Measurements from ENCODE around the gene GRB7.
"Not testable (repeated sequence)": the region's sequence is repeated elsewhere in the genome, so short reads cannot be mapped to it uniquely, and the experiment has no call there.

GRB7 gene

DNA sequence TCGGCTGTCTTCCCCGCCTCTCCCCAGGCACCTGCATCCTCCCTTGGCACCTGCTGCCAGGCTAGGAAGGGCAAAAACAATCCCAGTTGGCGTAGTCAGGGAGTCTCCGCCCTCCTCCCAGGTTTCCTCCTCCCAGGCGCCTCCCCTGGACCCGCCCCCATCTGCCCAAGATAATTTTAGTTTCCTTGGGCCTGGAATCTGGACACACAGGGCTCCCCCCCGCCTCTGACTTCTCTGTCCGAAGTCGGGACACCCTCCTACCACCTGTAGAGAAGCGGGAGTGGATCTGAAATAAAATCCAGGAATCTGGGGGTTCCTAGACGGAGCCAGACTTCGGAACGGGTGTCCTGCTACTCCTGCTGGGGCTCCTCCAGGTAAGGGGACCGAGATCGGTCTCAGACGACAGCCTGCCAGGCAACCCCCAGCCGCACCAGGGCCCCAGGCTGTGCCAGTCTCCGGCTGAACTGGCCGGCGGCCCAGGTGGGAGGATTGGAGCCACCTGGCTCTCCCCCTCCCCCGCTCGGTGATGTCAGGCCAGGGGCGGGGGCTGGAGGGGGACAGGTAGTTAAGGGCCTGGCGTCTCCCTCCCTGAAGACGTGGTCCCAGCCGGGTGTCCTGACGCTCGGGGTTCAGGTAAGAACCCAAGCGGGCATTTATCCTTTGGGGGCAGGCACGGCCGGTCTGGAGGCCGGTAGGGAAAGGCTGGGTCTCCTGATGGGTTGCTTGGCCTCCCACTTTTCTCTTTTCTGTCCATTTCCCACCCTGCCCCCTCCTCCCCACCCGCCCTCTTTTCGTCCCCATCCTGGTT, at the start of gene GRB7:
TSS of gene GRB7 (plus strand) at position 179 of the 808 bp plus-strand sequence. CDS start 4,364 bp downstream, outside the sequence.
- FAIRE-seq: no peak
- no peak for DNase-seq (ENCODE audit: low spot score)

DNA sequence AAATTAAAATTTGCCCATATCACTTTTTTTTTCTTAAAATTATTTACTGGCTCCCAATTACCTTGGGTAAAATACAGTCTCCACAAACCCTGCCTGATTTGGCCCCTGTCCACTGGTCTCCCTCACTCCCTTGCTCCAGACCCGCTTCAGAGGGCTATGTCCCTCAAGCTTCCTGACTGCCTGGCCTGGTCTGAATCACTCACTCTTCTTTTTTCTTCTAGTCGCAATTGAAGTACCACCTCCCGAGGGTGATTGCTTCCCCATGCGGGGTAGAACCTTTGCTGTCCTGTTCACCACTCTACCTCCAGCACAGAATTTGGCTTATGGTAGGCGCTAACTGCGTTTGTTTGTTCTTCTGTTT, 49.3 kb upstream of the GRB7 start:
- FAIRE-seq (no peak), DNase-seq (ENCODE audit: low spot score) (no peak)

DNA sequence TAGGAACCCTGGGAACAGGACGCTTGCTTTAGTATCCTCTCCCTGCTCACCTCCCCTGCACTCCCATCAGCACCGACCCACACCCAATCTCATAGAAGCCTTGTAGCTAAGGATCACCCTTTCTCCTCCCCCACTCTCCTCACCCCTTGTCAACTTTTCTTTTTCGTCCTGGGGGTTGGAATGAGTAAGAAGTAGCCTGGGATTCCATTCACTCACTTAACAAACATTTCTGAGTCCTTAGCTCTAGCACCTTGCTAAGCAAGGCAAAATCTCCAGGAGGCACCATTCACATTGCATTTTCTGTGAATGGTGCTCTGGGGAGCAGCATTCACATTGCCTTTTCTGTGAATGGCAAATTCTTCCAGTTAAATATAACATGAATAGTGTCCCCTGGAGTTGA, 48.8 kb upstream of the GRB7 start:
- FAIRE-seq (no peak), DNase-seq (ENCODE audit: low spot score) (no peak)

DNA sequence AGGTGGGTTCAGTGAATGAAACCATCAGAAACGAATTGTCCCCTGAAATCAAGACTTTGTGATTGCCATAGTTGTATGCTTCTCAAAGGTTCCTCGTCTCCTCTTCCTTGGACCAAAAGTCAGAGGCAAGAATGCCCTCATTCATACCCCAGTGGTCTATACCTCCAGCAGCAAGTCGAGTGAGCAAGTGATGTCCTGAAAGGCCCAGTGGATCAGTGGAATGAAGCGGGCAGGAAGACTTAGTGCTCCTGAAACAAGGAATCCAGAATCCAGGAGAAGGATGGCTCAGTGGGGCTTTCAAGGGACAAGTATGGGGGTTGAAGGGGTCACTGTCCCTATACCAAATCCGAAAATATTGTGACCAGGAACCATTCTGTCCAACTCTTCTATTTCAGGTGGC, 43.1 kb upstream of the GRB7 start:
- FAIRE-seq (no peak), DNase-seq (ENCODE audit: low spot score) (no peak)

DNA sequence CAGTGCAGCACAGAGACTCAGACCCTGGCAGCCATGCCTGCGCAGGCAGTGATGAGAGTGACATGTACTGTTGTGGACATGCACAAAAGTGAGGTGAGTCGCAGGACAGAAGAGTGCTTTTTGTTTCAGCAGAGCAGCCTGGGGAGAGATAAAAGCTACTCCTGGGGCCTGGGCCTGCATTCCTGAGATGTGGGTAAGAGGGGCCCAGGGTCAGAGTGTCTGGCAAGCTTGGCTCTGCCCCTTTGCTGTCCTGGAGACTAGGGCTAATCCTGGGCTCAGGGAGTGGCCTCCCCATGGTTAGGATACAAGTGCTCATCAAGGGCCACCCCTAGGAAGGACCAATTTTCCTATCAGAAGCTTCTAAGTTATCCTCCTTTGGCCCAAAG, 42.7 kb upstream of the GRB7 start:
- FAIRE-seq (no peak), DNase-seq (ENCODE audit: low spot score) (peak; percentile 22)

DNA sequence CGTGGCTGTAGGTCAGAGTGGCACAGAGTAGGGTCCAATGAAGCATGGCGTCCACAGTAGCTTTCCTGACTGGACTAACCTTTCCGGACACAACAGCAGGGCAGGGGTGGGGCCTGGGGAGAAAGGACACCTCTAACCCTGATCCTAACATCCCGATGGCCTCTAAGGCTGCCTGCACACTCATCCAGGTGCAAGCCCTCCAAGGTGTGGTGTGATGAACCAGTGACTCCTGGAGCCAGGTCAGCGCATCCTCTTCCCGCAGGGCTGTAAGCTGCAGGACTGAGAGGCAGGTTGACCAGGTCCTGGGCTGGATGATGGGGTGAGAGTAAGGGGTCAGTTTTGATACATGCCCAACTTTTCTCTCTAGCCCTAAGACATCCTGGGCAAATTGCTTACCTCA, 41.0 kb upstream of the GRB7 start:
- DNase-seq (ENCODE audit: low spot score) (no peak), FAIRE-seq (no peak)

DNA sequence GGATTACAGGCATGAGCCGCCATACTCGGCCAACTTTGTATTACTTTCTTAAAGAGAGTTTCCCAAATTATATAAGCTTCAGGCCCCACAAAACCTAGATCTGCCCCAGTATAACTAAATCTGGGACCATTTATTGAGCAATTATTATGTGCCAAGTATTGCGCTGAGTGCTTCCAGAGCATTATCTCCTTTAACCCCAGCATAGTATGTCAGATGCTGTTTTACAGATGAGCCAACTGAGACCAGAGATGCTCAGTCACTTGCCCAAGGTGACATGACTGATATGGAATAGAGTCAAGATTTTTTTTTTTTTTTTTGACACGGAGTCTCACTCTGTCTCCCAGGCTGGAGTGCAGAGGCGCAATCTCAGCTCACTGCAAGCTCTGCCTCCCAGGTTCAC, 39.8 kb upstream of the GRB7 start:
- FAIRE-seq: no peak
- no peak for DNase-seq (ENCODE audit: low spot score)

DNA sequence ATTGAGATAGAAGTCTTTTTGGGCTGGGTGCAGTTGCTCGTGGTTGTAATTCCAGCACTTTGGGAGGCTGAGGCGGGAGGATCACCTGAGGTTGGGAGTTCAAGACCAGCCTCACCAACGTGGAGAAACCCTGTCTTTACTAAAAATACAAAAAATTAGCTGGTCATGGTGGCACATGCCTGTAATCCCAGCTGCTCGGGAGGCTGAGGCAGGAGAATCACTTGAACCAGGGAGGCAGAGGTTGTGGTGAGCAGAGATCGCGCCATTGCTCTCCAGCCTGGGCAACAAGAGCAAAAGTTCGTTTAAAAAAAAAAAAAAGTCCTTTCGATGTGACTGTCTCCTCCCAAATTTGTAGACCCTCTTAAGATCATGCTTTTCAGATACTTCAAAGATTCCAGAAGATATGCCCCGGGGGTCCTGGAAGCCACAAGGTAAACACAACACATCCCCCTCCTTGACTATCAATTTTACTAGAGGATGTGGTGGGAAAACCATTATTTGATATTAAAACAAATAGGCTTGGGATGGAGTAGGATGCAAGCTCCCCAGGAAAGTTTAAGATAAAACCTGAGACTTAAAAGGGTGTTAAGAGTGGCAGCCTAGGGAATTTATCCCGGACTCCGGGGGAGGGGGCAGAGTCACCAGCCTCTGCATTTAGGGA, 38.5 kb upstream of the GRB7 start:
- DNase-seq (ENCODE audit: low spot score); FAIRE-seq: not testable (repeated sequence)

DNA sequence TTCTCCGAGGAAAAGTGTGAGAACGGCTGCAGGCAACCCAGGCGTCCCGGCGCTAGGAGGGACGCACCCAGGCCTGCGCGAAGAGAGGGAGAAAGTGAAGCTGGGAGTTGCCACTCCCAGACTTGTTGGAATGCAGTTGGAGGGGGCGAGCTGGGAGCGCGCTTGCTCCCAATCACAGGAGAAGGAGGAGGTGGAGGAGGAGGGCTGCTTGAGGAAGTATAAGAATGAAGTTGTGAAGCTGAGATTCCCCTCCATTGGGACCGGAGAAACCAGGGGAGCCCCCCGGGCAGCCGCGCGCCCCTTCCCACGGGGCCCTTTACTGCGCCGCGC, 38.0 kb upstream of the GRB7 start, which contains the start of gene ERBB2:
TSS of gene ERBB2 (plus strand) at position 247 of the 330 bp plus-strand sequence. CDS start 175 bp downstream, outside the sequence.
- DNase-seq (ENCODE audit: low spot score) (peak; percentile 49), FAIRE-seq (peak; percentile 58)

DNA sequence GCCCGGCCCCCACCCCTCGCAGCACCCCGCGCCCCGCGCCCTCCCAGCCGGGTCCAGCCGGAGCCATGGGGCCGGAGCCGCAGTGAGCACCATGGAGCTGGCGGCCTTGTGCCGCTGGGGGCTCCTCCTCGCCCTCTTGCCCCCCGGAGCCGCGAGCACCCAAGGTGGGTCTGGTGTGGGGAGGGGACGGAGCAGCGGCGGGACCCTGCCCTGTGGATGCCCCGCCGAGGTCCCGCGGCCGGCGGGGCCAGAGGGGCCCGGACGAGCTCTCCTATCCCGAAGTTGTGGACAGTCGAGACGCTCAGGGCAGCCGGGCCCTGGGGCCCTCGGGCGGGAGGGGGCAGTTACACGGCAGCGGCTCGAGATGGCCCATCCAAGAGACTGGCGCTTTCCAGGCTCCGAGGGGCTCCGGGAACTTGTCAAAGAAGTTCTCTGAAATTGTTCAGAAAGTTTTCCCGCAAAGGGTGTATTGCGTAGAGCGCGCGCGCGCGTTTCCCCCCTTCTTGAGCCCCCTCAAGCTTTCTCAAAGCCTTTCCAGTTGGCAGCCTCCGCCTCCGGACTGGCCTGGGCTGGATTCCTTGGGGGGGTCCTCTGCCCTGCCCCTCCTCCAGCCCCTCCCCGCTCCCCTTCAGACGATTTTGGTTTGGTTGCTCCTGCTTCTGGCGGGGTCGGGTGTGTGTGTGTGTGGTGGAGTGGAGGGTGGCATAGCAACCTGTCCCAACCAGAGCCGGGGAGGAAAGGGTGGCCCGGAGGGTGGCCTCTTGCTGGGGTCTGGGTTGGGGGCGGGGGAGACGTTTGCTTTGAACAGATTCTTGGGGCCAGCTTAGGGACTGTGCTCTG, 37.4 kb upstream of the GRB7 start:
- no peak for FAIRE-seq

DNA sequence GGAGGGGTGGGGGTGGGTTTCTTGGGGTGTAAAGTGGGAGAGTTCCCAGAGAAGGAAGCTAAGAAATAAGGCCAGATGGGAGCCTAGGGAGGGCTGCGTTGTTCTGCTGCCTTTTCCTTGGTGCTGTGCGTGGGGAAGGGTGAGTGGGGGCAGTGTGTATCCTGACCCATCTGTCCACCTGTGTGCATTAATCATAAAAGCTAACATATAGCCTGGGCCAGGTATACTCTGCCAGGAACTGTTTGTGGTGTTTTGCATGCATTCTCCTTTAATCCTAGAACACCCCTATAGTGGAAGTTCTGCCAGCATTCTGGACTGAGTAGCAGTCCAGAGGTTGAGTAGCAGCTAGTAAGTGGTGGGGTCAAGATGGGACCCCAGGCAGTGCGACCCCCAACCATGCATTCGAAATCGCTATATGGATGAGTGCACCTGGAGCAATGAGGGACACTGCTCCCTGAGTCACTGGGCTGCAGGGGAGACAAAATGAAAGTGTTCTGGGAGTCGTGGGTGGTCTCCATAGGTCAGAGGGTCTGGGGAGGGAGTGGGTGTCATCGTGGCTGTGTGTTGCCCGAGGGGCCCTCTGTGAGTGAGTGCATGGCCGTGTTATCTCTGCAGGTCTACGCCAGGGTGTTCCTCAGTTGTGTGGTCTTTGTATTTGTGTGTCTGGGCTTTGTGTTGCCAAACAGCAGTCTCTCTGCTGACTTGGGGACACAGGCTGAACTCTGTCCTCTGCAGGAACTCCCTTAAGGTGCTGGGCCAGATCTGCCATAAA, 36.5 kb upstream of the GRB7 start:
- no peak for DNase-seq (ENCODE audit: low spot score)
- no peak for FAIRE-seq

More for the DNA sequence above, 37.4 kb upstream of the GRB7 start:
- no peak for DNase-seq (ENCODE audit: low spot score)

DNA sequence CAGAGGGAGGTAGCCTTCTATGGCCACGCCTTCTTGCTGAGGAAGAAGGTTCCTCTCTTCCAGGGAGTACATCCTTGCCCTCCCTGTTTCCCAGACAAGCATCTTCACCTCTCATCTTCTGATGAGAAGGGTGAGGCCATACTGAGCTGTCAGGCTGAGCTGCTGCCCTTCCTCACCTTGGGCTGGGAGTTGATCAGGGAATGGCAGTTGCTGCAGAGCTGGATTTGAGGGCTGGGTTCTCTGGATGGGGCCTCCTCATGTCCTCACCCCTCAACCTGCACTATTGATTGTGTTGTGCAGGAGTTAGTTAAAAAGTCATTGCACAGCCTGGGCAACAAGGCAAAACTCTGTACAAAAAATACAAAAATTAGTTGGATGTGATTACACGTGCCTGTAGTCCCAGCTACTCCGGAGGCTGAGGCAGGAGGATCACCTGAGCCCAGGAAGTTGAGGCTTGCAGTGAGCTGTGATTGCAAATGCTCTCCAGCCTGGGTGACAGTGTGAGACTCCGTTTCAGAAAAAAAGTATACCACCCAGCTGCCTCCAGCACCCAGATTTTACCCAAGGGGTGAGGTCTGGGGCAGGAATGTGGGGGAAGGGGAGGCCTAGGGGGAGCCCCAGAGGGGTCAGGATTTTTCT, 35.8 kb upstream of the GRB7 start:
- no peak for DNase-seq (ENCODE audit: low spot score)
- no peak for FAIRE-seq

DNA sequence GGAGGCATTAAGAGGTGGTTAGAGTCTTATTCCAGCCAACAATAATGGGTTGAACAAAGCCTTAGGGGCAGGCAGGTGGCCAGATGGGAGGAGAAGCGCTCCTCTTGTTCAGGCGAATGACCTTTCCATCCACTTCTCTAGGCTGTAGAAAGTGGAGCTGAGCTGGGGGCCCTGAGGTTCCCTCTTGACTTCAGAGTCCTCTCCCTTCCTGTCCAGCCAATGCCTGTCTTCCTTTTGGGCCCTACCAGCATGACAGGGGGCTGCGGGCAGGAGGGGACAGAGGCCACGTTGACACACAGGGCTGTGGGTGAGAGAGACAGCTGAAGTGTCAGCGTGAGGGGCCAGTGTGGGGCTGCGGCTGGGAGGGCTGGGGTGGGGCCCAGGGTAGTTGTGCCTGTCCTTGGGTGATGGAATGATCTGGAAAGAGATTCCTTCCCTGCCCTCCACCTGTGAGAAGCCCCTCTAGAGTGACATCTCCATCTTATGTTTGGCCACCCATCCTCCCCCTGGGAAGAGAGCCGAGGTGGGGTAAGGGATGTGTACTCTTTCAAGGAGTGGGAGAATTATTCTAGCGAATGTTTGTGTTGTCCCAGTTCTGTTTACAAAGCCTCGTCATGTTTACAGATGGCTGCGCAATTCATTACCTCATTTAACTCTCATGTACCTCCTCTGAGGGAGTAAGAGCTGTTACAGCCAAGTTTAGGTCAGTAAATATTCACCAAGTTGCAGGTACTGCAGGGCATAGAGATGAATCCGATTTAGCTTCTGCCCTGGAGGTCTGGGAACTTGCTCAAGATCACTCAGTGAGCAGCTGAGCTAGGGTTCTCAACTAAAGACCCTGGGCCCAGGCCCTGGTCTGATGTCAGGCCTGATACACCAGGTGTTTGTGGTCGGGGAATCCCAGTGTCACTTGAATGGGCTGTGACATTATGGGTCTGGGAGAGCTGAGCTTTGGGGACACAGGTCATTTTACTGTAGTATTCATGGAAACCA, 34.5 kb upstream of the GRB7 start:
- no peak for DNase-seq (ENCODE audit: low spot score)
- no peak for FAIRE-seq

DNA sequence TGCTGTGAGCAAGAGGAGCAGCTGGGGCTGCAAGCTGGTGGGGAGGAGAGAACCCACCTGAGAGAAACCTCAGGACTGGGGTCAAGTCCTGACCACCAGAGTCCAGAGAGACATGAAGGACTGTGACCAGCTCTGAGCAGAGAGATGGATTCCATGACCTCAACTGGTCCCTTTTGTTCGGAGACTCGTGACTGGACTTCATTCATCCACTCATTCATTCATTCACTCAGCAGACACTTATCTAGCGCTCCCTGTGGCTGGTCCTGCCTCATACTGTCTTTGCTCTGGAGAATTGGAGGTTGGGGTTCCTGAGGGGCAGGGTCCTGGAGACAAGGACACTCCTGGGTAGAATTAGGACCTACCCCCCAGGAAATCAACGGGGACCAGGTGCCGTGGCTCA, 33.8 kb upstream of the GRB7 start:
- DNase-seq (ENCODE audit: low spot score) (no peak), FAIRE-seq (no peak)

DNA sequence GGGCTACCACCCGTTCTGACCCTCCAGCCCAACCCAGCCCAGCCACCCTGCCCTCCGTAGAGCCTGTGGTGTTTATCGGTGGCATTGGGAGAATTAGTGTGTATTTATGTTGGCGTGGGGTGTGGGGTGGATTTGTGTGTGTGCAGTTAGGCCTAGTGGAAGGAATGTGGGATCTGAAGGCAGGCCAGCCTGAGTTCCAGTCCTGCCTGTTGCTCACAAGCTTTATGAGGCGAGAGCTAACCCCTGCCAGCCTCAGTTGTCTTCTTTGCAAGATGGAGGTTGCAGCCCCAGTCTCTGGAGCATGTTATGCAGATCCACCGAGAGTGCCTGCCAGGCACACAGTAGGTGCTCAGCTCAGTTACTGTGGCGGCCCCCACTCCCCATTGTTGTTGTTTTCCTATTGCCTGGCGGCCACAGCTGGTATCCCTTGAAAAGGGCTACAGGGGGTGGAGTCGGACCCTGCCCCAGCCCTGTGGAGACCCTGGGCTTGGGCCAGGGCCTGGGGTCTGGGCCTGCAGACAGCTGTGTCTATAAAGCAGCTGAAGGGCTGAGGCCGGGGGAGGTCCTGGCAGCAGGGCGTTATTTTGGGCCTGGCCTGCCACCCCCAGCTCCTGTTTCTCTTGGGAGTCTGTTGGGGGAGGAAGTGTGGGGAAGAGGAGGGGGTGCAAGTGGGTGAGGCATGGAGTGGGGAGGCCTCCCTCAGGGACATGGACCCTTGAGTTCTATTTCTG, 32.8 kb upstream of the GRB7 start:
- DNase-seq (ENCODE audit: low spot score): no peak
- no peak for FAIRE-seq

DNA sequence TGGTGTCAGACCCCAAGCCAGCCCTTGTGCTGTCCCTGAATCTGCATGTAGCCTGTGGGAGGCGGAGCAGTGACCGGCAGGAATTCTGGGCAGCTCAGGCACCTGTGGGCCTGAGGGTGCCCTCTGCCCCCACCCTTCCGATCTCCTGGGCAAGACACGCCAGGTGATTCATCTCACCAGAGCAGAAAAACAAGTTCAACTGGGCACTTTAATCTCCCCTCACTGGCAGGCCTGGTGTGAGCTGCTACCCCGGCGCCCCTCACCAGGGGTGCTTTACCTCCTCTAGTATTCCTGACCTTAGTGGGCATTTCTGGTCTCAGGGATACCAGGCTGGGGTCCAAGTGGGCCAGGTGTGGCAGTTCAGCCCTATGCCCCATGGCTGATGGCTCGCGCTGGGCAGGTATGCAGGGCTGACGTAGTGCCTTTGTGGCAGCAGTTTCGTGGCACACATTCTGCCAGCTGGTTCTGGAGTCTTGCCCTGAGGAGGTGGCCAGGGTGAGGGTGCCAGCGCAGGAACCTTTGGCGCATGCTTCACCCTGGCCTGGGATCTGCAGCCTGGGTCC, 31.9 kb upstream of the GRB7 start:
- FAIRE-seq (no peak), DNase-seq (ENCODE audit: low spot score) (no peak)

DNA sequence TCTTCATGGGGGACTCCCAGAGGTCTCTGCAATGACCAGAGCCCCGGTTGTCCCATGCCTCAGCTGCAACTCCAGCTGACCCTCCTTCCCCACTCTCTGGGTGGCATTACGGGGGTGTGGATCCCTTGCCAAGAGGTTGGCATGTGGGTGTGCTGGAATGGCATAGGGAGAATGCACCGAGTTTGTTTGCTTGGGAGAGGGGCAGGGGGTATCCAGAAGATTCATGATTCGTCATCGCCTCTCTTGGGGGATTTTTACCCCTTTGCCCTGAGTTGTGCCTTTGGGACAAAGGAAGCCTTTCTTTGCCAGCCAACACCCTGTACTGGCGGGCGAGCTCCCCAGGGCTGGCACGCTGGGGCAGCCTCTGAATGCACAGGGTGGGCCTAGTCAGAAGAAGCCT, 31.4 kb upstream of the GRB7 start:
- no peak for DNase-seq (ENCODE audit: low spot score)
- no peak for FAIRE-seq

DNA sequence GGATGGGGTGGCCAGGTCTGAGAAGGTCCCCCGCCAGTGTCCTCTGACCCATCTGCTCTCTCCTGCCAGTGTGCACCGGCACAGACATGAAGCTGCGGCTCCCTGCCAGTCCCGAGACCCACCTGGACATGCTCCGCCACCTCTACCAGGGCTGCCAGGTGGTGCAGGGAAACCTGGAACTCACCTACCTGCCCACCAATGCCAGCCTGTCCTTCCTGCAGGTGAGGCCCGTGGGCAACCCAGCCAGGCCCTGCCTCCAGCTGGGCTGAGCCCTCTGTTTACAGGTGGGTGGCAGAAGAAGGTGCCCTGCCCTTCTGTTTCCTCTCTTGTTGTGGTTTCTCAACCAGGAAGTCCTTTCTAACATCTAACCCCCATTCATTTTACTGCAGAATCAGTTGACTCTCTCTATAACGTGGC, 30.8 kb upstream of the GRB7 start:
- FAIRE-seq: no peak
- DNase-seq (ENCODE audit: low spot score): no peak
